Progenitor cell of endocrine pancreas (in vitro differentiated cells): ENCODE results near the gene KRTAP10-10. TPM values are rescaled to one million over a fixed set of nuclear protein-coding genes. Genes with fewer than 3 reads are reported as not detected.
"Not testable (repeated sequence)": the region's sequence is repeated elsewhere in the genome, so short reads cannot be mapped to it uniquely, and the experiment has no call there.

ENCODE experiments used
- DNase-seq: peaks from one replicate; pipeline ENCODE4 v3.0.0; 2021; ENCODE audit warnings: low spot score; ENCODE audit not compliant: unreplicated experiment
- H3K27ac Mint-ChIP-seq: 2 replicates; pipeline ENCODE4 v1.8.0; 2021; ENCODE audit warnings: mild to moderate bottlenecking, moderate library complexity, mixed read lengths
- H3K27me3 Mint-ChIP-seq: 2 replicates; pipeline ENCODE4 v1.8.0; 2021; ENCODE audit warnings: mixed read lengths
- H3K36me3 Mint-ChIP-seq: 2 replicates; pipeline ENCODE4 v1.8.0; 2022; ENCODE audit warnings: mixed read lengths; ENCODE audit not compliant: insufficient read depth
- H3K4me1 Mint-ChIP-seq: 2 replicates; pipeline ENCODE4 v1.8.0; 2021; ENCODE audit warnings: low read depth, mixed read lengths
- H3K4me3 Mint-ChIP-seq: 2 replicates; pipeline ENCODE4 v1.8.0; 2021; ENCODE audit warnings: low read depth, mild to moderate bottlenecking, moderate library complexity, mixed read lengths
- H3K9me3 Mint-ChIP-seq: 2 replicates; pipeline ENCODE4 v1.8.0; 2021; ENCODE audit warnings: low read depth, mixed read lengths
- CTCF ChIP-seq: fragments of 200-600 bp; sonication (generic); IDR thresholded peaks from one replicate; pipeline ENCODE4 v1.5.0; 2021; ENCODE audit warnings: antibody characterized with exemption, mild to moderate bottlenecking; ENCODE audit not compliant: unreplicated experiment
- long read RNA-seq: library from polyadenylated mRNA; unstranded; transcript quantifications from one replicate; pipeline ENCODE4 v2.0.0, GENCODE V29; 2020
- total RNA-seq: library from RNA; stranded (reverse); gene quantifications from 2 replicates; pipeline ENCODE4 v1.2.1, GENCODE V29; 2021

The KRTAP10-10 gene
- total RNA-seq: not detected in 2 replicates
- long read RNA-seq: 0 reads

- H3K27me3 Mint-ChIP-seq: peaks cover 6% of the 10 kb centered on the region
- H3K9me3 Mint-ChIP-seq: peaks cover 7% of the 10 kb centered on the region
- no peak within 1 kb of the TSS for H3K27ac Mint-ChIP-seq
- DNase-seq: no peak
- no peaks in the 10 kb centered on the region for H3K4me1 Mint-ChIP-seq
- no peak for TF ChIP-seq CTCF
- no peaks in the 10 kb centered on the region for H3K36me3 Mint-ChIP-seq
- H3K4me3 Mint-ChIP-seq: no peak within 1 kb of the TSS
Observed at GRCh38 chr21:44637018-44637850, at the start of gene KRTAP10-10. KRTAP10-10 (plus strand) TSS chr21:44637356; CDS start chr21:44637418, 62 bp downstream.

DNA sequence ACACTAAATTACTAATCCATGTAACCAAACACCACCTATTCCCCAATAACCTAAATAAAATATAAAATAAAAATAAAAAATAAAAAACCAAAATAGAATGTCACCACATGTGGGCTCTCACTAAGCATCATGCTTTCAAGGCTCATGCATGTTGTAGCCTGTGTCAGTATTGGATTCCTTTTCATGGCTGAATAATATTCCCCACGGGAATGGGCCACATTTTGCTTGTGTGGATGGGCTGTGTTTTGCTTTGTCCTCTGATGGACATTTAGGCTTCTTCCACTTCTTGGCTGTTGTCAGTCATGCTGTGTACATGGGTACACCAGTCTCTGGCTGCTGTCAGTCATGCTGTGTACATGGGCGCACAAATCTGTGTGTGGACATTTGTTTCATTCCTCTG lies 48.1 kb upstream of the KRTAP10-10 start:
- Mint-ChIP-seq H3K36me3 (no peaks in the 10 kb centered on the region), H3K4me1 (peaks cover 7% of the 10 kb centered on the region), H3K27me3 (peaks cover 8% of the 10 kb centered on the region), H3K9me3 (peaks cover 12% of the 10 kb centered on the region), H3K4me3 (no peak overlapping the region), H3K27ac (no peak overlapping the region)
- TF ChIP-seq CTCF: no peak
- DNase-seq: no peak

DNA sequence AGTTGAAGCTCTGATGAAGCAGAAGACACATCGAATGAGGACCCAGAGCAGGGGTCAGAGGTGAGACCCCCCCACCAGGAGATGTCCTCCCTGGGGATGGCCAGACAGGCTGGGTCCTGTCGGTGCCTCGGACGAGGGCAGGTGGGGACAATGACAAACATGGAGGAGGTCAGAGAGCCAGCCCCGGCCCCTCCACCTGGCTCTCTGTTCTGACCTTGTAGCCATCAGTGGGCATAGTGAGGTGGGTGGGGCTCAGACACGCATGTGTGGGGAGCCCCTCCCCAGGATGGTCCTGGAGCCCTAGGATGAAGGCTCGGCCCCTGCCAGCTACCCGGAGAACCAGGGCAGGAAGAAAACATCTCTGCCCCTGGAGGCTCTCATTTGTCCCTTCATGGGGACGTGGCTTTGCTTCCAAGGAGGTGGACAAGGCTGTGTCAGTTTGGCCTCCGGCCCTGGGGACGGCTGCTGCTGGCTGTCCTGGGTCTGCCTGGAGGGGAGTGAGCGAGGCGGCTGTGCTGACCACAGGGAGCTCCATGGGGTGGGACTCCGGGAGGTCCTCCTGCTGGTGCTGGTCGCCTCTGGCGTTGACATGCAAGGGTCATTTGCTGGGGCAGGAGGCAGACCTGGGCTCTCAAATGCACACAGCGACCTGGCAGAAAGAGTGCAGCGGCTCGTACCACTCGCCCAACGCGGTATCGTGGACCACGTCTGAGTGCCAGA lies 47.4 kb upstream of the KRTAP10-10 start:
- DNase-seq: no peak
- no peak for TF ChIP-seq CTCF
- Mint-ChIP-seq H3K27me3 (peaks cover 8% of the 10 kb centered on the region), H3K36me3 (no peaks in the 10 kb centered on the region), H3K4me1 (peaks cover 7% of the 10 kb centered on the region), H3K27ac (no peak overlapping the region), H3K9me3 (peaks cover 12% of the 10 kb centered on the region), H3K4me3 (no peak overlapping the region)

DNA sequence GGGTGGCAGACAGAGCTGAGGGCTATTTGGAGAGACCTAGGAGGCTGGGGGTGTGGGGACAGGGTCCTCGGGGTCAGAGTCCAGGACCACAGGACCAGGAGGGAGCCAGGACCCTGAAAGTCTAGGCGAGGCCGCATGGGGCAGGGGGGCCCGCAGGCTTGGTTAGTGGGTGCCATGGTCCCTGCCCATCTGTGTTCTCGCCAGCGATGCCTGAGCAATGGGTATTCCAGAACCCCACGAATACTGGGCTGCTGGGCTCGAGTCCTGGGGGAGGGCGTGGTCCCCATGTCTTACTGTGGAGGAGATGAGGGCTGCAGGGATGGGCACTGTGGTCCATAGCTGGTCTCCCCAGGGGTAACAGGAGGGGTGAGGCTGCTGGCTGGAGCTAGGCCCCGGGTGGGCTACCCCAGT lies 46.8 kb upstream of the KRTAP10-10 start:
- no peak overlapping the region for H3K4me3 Mint-ChIP-seq

GRCh38 chr21:44590897-44591800 lies 46.0 kb upstream of the KRTAP10-10 start:
- H3K4me1 Mint-ChIP-seq, DNase-seq, H3K27me3 Mint-ChIP-seq, H3K4me3 Mint-ChIP-seq, H3K27ac Mint-ChIP-seq, H3K36me3 Mint-ChIP-seq: not testable (repeated sequence)
- peaks cover 12% of the 10 kb centered on the region for H3K9me3 Mint-ChIP-seq

More for the DNA sequence above, 46.8 kb upstream of the KRTAP10-10 start:
- Mint-ChIP-seq H3K9me3 (peaks cover 12% of the 10 kb centered on the region), H3K36me3 (no peaks in the 10 kb centered on the region), H3K27me3 (peaks cover 6% of the 10 kb centered on the region), H3K27ac (no peak overlapping the region), H3K4me1 (peaks cover 7% of the 10 kb centered on the region)
- TF ChIP-seq CTCF: no peak
- DNase-seq: no peak

GRCh38 chr21:44591801-44592130 lies 45.4 kb upstream of the KRTAP10-10 start:
- not testable (repeated sequence) for H3K9me3 Mint-ChIP-seq, DNase-seq, H3K27ac Mint-ChIP-seq, H3K36me3 Mint-ChIP-seq, H3K4me1 Mint-ChIP-seq, H3K27me3 Mint-ChIP-seq, H3K4me3 Mint-ChIP-seq
